HG03135 (cell line): Measurements from ENCODE around the gene GJD3.
"Not testable (repeated sequence)": the region's sequence is repeated elsewhere in the genome, so short reads cannot be mapped to it uniquely, and the experiment has no call there.

Source experiments
- ATAC-seq: cut with Tn5 transposase; IDR thresholded peaks from one replicate; pipeline ENCODE4 v1.9.1; 2021; ENCODE audit warnings: mild to moderate bottlenecking, moderate library complexity; ENCODE audit not compliant: unreplicated experiment

Gene GJD3

DNA sequence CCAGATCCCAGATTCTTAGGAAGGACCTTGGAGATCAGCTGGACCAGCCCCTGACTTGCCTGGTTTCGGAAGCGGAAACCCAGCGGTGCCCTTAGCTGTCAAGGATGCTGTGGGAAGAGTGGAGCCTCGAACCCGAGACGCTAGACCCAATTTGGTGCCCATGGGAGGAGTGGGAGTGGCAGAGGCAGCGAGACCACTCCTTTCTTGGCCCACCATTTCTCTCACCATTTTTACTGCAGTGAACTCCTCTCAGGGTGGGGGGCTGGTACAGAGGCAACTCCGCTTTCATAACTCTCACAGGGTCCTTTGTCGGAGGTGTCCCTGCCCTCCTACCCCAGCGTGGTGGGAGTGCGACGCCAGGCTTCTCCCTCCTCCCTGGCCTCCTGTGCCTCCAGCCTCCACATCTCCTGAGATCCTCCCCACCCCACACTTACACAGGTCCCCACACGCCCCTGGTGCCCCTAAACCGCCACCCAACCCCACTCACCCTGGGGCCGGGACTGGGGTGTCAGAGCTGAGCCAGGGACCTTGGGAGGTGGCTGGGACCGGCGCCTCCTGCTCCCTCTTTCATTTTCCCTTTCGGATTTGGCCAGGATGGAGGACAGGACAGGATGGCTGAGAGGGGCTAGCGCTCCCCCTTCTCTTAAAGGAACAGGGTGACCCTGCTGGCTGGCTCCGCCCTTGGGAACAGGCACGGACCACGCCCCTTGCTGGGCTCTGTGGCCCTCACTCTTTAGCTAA, at the start of gene GJD3:
TSS of gene GJD3 (minus strand) at position 617 of the 741 bp plus-strand sequence. CDS start 922 bp downstream, outside the sequence.
- ATAC-seq, result no peak

DNA sequence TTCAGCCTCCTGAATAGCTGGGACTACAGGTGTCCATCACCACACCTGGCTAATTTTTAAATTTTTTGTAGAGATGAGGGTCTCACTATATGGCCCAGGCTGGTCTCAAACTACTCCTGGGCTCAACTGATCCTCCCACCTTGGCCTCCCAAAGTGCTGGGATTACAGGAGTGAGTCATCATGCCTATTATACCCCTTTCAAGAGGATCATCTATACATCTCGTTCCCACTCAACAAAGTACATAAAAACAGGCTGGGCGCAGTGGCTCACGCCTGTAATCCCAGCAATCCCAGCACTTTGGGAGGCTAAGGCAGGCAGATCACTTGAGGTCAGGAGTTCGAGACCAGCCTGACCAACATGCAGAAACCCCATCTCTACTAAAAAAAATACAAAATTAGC, 49.8 kb upstream of the GJD3 start:
- ATAC-seq, result not testable (repeated sequence)

DNA sequence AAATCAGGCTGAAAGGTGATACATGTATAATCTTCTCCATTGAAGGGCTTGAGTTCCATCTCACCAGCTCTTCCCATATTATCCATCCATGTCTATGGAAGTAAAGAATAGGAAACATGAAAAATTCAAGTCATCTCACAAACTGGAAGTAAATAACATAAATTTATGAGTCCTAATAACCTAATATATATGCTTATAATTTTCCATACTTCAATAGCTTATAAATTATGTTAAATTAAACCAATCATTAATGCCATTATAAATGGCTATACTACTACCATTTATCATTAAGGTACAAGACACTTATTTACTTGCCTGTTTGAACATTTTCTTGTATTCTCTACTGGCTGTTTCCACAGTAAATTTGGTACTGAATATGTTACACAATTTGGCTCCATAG, 48.3 kb upstream of the GJD3 start:
- no peak for ATAC-seq

DNA sequence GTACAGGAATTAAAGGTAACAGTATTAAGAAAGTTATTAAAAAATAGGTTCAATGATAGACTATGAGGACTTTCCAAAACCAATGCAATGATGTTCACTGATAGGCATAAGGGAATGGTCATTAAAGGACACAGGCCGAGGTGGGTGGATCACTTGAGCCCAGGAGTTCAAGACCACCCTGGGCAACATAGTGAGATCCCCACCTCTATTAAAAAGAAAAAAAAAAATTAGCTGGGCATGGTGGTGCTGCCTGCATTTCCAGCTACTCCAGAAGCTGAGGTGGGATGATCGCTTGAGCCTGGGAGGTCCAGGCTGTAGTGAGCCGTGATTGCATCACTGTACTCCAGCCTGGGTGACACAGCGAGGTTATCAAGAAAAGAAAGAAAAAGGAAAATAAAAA, 47.3 kb upstream of the GJD3 start:
- no peak for ATAC-seq

DNA sequence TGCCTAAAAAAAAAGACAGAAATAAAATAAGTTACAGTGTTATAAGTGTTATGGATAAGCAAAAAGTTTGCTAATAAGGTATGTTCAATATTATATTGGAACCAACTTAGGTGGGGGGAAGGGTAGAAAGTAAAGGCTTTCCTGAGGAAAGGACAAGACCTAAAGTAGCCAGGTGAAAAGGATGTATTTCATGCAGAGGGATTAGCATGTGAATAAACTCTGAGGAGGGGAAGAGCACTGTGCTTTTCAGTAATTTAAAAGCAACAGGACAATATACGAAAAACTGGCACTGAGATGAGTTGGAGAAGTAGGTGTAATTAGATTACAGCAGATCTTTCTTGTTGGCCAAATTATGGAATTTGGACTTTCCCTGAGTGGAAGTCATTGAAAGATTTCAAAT, 45.5 kb upstream of the GJD3 start:
- no peak for ATAC-seq

- not testable (repeated sequence) for ATAC-seq
Measured at GRCh38 chr17:40409540-40409939, 45.0 kb upstream of the GJD3 start.

DNA sequence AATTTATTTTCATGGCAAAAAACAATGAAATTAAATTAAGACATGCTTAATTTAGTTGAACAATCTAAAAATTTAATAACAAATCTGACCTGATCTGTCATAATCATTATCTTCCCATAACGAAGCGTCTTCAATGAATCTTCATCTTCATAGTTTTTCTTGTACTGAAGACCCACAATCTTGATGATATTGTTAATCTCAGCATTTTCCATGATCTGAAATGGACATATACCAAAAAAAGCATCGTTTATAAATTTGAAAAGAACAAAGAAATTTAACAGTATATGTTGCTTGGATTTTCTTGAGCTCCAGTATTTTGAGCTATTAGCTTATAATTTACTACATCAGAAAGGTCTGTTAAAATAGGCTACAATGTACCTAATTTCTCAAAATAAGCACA, 42.9 kb upstream of the GJD3 start:
- no peak for ATAC-seq

DNA sequence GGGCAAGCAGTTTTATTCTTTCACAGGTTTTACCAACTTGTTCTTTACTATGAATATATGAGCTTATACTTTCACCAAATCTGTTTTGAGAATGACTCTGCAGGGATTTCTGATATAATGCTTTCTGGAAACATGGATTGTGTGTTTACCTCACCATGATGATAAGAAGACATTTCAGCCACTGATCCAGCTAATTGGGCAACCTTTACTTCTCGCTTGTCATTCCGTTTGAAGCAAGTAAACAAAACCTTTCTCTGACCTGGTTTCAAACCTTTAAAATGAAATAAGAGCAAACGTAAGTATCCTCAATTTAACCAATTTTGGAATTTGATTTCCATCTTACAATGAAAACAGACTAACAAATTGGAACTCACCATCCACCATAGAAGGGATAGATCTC, 39.5 kb upstream of the GJD3 start:
- ATAC-seq, result no peak

GRCh38 chr17:40402668-40403067, 38.1 kb upstream of the GJD3 start:
- ATAC-seq, result no peak

DNA sequence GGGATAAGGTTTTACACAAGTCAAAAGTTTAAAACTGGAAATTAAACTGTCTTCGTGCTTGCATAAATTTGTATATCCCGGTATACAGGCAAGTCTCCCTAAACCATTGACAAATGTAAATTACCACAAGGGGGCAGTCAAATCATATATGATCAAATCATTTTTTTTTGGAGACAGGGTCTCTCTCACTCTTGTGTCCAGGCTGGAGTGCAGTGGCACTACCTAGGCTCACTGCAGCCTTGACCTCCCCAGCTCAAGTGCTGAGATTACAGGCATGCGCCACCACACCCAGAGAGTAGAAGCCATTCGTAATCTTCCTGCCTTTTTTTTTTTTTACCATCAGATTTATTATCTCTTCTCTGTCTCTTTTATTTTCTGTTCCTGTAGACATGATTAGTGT, 34.6 kb upstream of the GJD3 start:
- ATAC-seq, result no peak

DNA sequence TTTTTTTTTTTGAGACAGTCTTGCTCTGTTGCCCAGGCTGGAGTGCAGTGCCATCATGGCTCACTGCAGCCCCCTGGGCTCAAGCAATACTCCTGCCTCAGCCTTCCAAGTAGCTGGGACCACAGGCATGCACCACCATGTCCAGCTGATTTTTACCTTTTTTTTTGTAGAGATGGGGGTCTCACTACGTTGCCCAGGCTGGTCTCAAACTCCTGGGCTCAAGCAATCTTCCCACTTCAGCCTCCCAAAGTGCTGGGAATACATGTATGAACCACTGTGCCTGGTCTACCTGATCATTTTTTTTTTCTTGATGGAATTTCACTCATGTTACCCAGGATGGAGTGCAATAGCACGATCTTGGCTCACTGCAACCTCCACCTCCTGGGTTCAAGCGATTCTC, 22.0 kb upstream of the GJD3 start:
- ATAC-seq, result not testable (repeated sequence)

GRCh38 chr17:40382251-40382650, 17.7 kb upstream of the GJD3 start:
- no peak for ATAC-seq

- ATAC-seq, result no peak
Measured at GRCh38 chr17:40378966-40379365, 14.4 kb upstream of the GJD3 start.

DNA sequence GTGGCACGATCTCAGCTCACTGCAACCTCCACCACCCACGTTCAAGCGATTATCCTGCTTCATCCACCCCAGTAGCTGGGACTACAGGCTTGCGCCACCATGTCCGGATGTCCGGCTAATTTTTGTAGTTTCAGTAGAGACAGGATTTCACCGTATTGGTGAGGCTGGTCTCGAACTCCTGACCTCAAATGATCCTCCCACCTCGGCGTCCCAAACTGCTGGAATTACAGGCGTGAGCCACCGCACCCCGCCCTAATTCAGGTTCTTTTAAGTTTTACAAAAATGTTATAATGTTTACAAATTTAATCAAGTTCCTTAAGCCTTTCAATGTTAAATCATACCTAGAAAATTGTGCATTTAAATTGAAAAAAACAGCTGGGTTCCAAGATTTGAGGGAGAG, 13.3 kb upstream of the GJD3 start:
- ATAC-seq, result no peak

DNA sequence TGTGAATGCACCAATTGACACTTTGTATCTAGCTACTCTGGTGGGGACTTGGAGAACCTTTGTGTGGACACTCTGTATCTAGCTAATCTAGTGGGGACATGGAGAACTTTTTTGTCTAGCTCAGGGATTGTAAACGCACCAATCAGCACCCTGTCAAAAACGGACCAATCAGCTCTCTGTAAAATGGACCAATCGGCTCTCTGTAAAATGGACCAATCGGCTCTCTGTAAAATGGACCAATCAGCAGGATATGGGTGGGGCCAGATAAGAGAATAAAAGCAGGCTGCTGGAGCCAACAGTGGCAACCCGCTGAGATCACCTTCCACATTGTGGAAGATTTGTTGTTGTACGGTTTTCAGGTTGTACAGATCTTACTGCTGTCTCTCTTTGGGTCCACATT, 12.0 kb upstream of the GJD3 start:
- ATAC-seq, result not testable (repeated sequence)

GRCh38 chr17:40375786-40376185, 11.2 kb upstream of the GJD3 start:
- not testable (repeated sequence) for ATAC-seq

GRCh38 chr17:40374821-40375498, 10.4 kb upstream of the GJD3 start:
- ATAC-seq, result no peak

DNA sequence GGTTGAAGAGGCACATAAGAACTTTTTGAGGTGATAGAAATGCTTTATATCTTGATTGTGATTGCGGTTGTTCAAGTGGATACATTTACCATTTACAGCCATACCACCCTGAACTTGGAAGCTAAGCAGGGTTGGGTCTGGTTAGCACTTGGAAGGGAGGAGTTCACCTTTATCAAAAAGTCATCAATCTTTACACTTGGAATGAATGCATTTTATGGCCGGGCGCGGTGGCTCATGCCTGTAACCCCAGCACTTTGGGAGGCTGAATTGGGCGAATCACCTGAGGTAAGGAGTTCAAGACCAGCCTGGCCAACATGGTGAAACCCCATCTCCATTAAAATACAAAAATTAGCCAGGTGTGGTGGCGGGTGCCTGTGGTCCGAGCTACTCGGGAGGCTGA, 9.5 kb upstream of the GJD3 start:
- no peak for ATAC-seq

- no peak for ATAC-seq
Measured at GRCh38 chr17:40373324-40373723, 8.8 kb upstream of the GJD3 start.

GRCh38 chr17:40372644-40373043, 8.1 kb upstream of the GJD3 start:
- not testable (repeated sequence) for ATAC-seq

GRCh38 chr17:40372031-40372430, 7.5 kb upstream of the GJD3 start:
- no peak for ATAC-seq

GRCh38 chr17:40371261-40371929, 6.9 kb upstream of the GJD3 start:
- ATAC-seq, result no peak
